AG09319 (cell line): ENCODE data around the gene GLTP.
"Not testable (repeated sequence)": the region's sequence is repeated elsewhere in the genome, so short reads cannot be mapped to it uniquely, and the experiment has no call there.

Source experiments
- DNase-seq: peaks from one replicate; pipeline ENCODE4 v3.0.0-alpha.2; 2010; ENCODE audit warnings: low read depth; ENCODE audit errors: extremely low read depth
- CTCF ChIP-seq: IDR thresholded peaks from 2 replicates; pipeline ENCODE4 v1.5.1; 2011; ENCODE audit warnings: low read depth, mild to moderate bottlenecking, inconsistent platforms, low read length, moderate library complexity

GLTP gene

GRCh38 chr12:109873653-109874052 is 6.7 kb downstream of the GLTP start:
- TF ChIP-seq CTCF: no peak
- DNase-seq: no peak

- no peak for DNase-seq
- no peak for TF ChIP-seq CTCF
Measured at GRCh38 chr12:109871668-109872314, 8.6 kb downstream of the GLTP start.

GRCh38 chr12:109870648-109871047 is 9.7 kb downstream of the GLTP start:
- no peak for DNase-seq
- TF ChIP-seq CTCF: no peak

- DNase-seq: no peak
- no peak for TF ChIP-seq CTCF
Measured at GRCh38 chr12:109868182-109869051, 11.9 kb downstream of the GLTP start.

- no peak for TF ChIP-seq CTCF
- no peak for DNase-seq
Measured at GRCh38 chr12:109864916-109865315, 15.4 kb downstream of the GLTP start.

GRCh38 chr12:109863847-109864712 is 16.3 kb downstream of the GLTP start:
- DNase-seq: no peak
- no peak for TF ChIP-seq CTCF

GRCh38 chr12:109862491-109862890 is 17.9 kb downstream of the GLTP start:
- not testable (repeated sequence) for DNase-seq
